Loucy (cell line): ENCODE results near the gene AGMAT.

Source experiments
- H2AFZ ChIP-seq: fragments of 200-600 bp; sonication (generic); 2 replicates; pipeline ENCODE4 v1.6.0; 2016; ENCODE audit warnings: antibody characterized with exemption, mild to moderate bottlenecking, low read length, moderate library complexity
- H3F3A ChIP-seq: fragments of 200-600 bp; 2 replicates; pipeline ENCODE4 v1.6.0; 2016; ENCODE audit warnings: antibody characterized with exemption, low read depth, mild to moderate bottlenecking
- H3K27me3 ChIP-seq: fragments of 200-600 bp; sonication (generic); 2 replicates; pipeline ENCODE4 v1.6.1; 2014; ENCODE audit warnings: low read length, mild to moderate bottlenecking; ENCODE audit not compliant: insufficient read depth, poor library complexity, severe bottlenecking
- H3K36me3 ChIP-seq: fragments of 200-600 bp; sonication (generic); 2 replicates; pipeline ENCODE4 v1.6.1; 2016; ENCODE audit warnings: low read length; ENCODE audit not compliant: insufficient read depth
- H3K4me1 ChIP-seq: fragments of 200-600 bp; sonication (generic); 2 replicates; pipeline ENCODE4 v1.5.1; 2014; ENCODE audit warnings: low read length, mild to moderate bottlenecking; ENCODE audit not compliant: insufficient read depth, poor library complexity, severe bottlenecking
- H3K4me2 ChIP-seq: fragments of 200-600 bp; sonication (generic); 2 replicates; pipeline ENCODE4 v1.6.0; 2014; ENCODE audit warnings: antibody characterized with exemption, low read length, low read depth, mild to moderate bottlenecking; ENCODE audit not compliant: poor library complexity, severe bottlenecking
- H3K4me3 ChIP-seq: fragments of 200-600 bp; sonication (generic); 2 replicates; pipeline ENCODE4 v1.5.1; 2014; ENCODE audit warnings: low read length, mild to moderate bottlenecking, mixed read lengths; ENCODE audit not compliant: poor library complexity, severe bottlenecking
- H3K79me2 ChIP-seq: fragments of 200-600 bp; sonication (generic); 2 replicates; pipeline ENCODE4 v1.6.1; 2014; ENCODE audit warnings: low read length; ENCODE audit not compliant: insufficient read depth
- H3K9ac ChIP-seq: fragments of 200-600 bp; sonication (generic); 2 replicates; pipeline ENCODE4 v1.6.0; 2014; ENCODE audit warnings: mild to moderate bottlenecking, low read depth, low read length, moderate library complexity; ENCODE audit not compliant: poor library complexity, severe bottlenecking
- H3K9me2 ChIP-seq: fragments of 200-600 bp; sonication (generic); replicated peaks from 2 replicates; pipeline ENCODE4 v1.6.1; 2016; ENCODE audit warnings: low read depth, low read length, mixed read lengths
- H3K9me3 ChIP-seq: fragments of 200-600 bp; sonication (generic); 2 replicates; pipeline ENCODE4 v1.6.1; 2014; ENCODE audit warnings: mild to moderate bottlenecking, antibody characterized with exemption, low read length, low read depth; ENCODE audit not compliant: insufficient read depth
- H4K20me1 ChIP-seq: fragments of 200-600 bp; sonication (generic); 2 replicates; pipeline ENCODE4 v1.6.0; 2014; ENCODE audit warnings: antibody characterized with exemption, low read length, mild to moderate bottlenecking; ENCODE audit not compliant: insufficient read depth, poor library complexity, severe bottlenecking
- EZH2phosphoT487 ChIP-seq: fragments of 200-600 bp; IDR thresholded peaks from 2 replicates; pipeline ENCODE4 v1.6.1; 2018; ENCODE audit warnings: antibody characterized with exemption, mild to moderate bottlenecking, moderate library complexity, borderline replicate concordance
- TF ChIP-seq, protein P1 (sequence below): fragments of 200-600 bp; sonication (generic); conservative IDR thresholded peaks from 2 replicates; pipeline ENCODE4 v1.5.1; 2014; ENCODE audit warnings: mild to moderate bottlenecking, antibody characterized with exemption, low read length

Gene AGMAT

GRCh38 chr1:15598436-15598835 lies 13.6 kb upstream of the AGMAT start:
- no peaks in the 10 kb centered on the region for H3K36me3 ChIP-seq
- no peaks in the 10 kb centered on the region for H3K4me1 ChIP-seq
- H2AFZ ChIP-seq = no peak overlapping the region
- H3K9me2 ChIP-seq = no peaks in the 10 kb centered on the region
- no peaks in the 10 kb centered on the region for H3K9me3 ChIP-seq
- H3K79me2 ChIP-seq = no peaks in the 10 kb centered on the region
- no peaks in the 10 kb centered on the region for H3K27me3 ChIP-seq
- no peak overlapping the region for H3K9ac ChIP-seq
- no peaks in the 10 kb centered on the region for H3F3A ChIP-seq
- H4K20me1 ChIP-seq = no peaks in the 10 kb centered on the region
- H3K4me2 ChIP-seq = no peak overlapping the region
- no peak overlapping the region for H3K4me3 ChIP-seq
- no peak for TF ChIP-seq EZH2phosphoT487
- TF ChIP-seq, protein P1, sequence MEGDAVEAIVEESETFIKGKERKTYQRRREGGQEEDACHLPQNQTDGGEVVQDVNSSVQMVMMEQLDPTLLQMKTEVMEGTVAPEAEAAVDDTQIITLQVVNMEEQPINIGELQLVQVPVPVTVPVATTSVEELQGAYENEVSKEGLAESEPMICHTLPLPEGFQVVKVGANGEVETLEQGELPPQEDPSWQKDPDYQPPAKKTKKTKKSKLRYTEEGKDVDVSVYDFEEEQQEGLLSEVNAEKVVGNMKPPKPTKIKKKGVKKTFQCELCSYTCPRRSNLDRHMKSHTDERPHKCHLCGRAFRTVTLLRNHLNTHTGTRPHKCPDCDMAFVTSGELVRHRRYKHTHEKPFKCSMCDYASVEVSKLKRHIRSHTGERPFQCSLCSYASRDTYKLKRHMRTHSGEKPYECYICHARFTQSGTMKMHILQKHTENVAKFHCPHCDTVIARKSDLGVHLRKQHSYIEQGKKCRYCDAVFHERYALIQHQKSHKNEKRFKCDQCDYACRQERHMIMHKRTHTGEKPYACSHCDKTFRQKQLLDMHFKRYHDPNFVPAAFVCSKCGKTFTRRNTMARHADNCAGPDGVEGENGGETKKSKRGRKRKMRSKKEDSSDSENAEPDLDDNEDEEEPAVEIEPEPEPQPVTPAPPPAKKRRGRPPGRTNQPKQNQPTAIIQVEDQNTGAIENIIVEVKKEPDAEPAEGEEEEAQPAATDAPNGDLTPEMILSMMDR = no peak

DNA sequence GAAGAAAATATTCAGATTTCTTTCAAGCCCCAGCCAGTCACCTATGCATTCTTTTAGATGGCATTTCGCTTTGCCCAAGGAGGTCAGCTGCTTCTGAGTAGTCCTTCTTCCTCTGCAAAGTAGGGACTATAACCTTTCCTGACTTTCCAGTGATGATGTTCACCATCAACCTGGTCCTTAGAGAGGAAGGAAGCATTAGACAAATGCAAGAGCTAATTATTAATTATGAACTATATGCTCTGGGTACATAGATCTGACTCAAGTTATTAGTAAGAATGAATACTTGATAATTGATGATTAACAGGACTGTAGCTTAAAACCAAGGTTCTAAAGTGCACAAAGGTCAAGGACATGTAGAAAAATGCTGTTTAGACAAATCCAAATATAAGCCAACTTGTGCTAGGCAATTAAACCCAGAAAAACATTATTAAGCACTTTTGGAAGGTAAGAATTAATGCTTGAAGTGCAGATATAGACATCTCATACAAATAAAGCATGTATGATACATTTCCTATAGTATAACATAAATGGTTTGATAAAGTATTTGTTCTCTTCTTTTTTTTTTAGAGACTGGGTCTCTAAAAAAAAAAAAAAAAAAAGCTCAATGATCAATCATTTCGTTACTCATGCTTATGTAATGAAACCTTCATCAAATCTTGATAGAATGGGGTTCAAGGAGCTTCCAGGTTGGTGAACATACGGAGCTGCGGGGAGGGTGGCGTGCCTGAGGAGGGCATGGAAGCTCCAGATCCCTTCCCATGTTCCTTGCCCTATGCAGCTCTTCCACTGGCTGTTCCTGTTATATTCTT lies 11.2 kb upstream of the AGMAT start:
- Histone ChIP-seq H3K4me3 (no peak overlapping the region), H3K79me2 (no peaks in the 10 kb centered on the region), H3K9me2 (no peaks in the 10 kb centered on the region), H3K9me3 (no peaks in the 10 kb centered on the region), H3K4me1 (no peaks in the 10 kb centered on the region), H3F3A (no peaks in the 10 kb centered on the region), H4K20me1 (no peaks in the 10 kb centered on the region), H3K36me3 (no peaks in the 10 kb centered on the region), H3K4me2 (no peak overlapping the region), H2AFZ (no peak overlapping the region), H3K9ac (no peak overlapping the region), H3K27me3 (no peaks in the 10 kb centered on the region)
- TF ChIP-seq, protein P1 = no peak
- no peak for TF ChIP-seq EZH2phosphoT487

DNA sequence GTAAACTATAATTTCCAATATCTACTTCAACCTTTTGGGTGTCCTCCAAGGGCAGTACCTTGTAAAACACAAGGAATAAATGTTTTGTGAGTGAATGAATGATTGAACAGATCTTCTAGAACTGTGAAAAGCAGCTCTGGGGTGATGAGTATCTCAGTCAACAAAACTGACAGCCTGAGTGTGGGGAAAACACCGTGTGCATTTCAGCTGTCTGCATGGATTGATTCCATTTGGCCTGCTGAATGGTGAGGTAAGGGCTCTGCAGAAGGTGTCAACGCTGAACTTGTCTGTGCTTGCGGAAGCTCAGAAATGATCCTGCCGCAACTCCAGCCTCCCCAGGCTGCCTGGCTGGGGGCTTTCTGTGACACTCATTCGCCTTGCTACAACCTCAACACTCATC lies 7.4 kb upstream of the AGMAT start:
- Histone ChIP-seq H3K79me2 (no peaks in the 10 kb centered on the region), H4K20me1 (no peaks in the 10 kb centered on the region), H2AFZ (no peak overlapping the region), H3K27me3 (no peaks in the 10 kb centered on the region), H3K36me3 (no peaks in the 10 kb centered on the region), H3K4me2 (no peak overlapping the region), H3K4me1 (no peaks in the 10 kb centered on the region), H3K9ac (no peak overlapping the region), H3F3A (no peaks in the 10 kb centered on the region), H3K4me3 (no peak overlapping the region), H3K9me2 (no peaks in the 10 kb centered on the region), H3K9me3 (no peaks in the 10 kb centered on the region)
- TF ChIP-seq EZH2phosphoT487 = no peak
- TF ChIP-seq, protein P1 = no peak
